HEK293T (cell line): ENCODE measurements around the gene CSRP1.

Experiments used
- BHLHE40 ChIP-seq: fragments of 450-650 bp; IDR thresholded peaks from 2 replicates; pipeline ENCODE4 v1.6.1; 2016; ENCODE audit warnings: mild to moderate bottlenecking, moderate library complexity, borderline replicate concordance
- ELF4 ChIP-seq: fragments of 450-650 bp; IDR thresholded peaks from 2 replicates; pipeline ENCODE4 v1.6.1; 2017; ENCODE audit warnings: antibody characterized with exemption
- FOXA1 ChIP-seq: fragments of 450-650 bp; IDR thresholded peaks from 2 replicates; pipeline ENCODE4 v1.6.1; 2016; ENCODE audit warnings: mild to moderate bottlenecking
- FOXK2 ChIP-seq: fragments of 450-650 bp; IDR thresholded peaks from 2 replicates; pipeline ENCODE4 v1.6.1; 2016; ENCODE audit warnings: mild to moderate bottlenecking
- FOXM1 ChIP-seq: fragments of 450-650 bp; IDR thresholded peaks from 2 replicates; pipeline ENCODE4 v1.6.1; 2017; ENCODE audit warnings: mild to moderate bottlenecking, borderline replicate concordance
- HDGF ChIP-seq: fragments of 450-650 bp; IDR thresholded peaks from 2 replicates; pipeline ENCODE4 v1.6.1; 2017; ENCODE audit warnings: antibody characterized with exemption, borderline replicate concordance
- L3MBTL2 ChIP-seq: fragments of 450-650 bp; conservative IDR thresholded peaks from 2 replicates; pipeline ENCODE4 v1.6.1; 2016; ENCODE audit warnings: mild to moderate bottlenecking
- LEF1 ChIP-seq: fragments of 450-650 bp; IDR thresholded peaks from 2 replicates; pipeline ENCODE4 v1.6.1; 2017; ENCODE audit warnings: mild to moderate bottlenecking, borderline replicate concordance
- PKNOX1 ChIP-seq: fragments of 450-650 bp; IDR thresholded peaks from 2 replicates; pipeline ENCODE4 v1.6.1; 2016
- SP1 ChIP-seq: fragments of 450-650 bp; IDR thresholded peaks from 2 replicates; pipeline ENCODE4 v1.6.1; 2017
- SUZ12 ChIP-seq: fragments of 450-650 bp; IDR thresholded peaks from 2 replicates; pipeline ENCODE4 v1.6.1; 2016; ENCODE audit warnings: mild to moderate bottlenecking
- TARDBP ChIP-seq: fragments of 450-650 bp; IDR thresholded peaks from 2 replicates; pipeline ENCODE4 v1.6.1; 2016

GRCh38 chr1:201503397-201504176, 3.3 kb downstream of the CSRP1 start:
- no peak for TF ChIP-seq FOXA1
- no peak for TF ChIP-seq SP1
- TF ChIP-seq SUZ12, result no peak
- no peak for TF ChIP-seq FOXM1
- no peak for TF ChIP-seq LEF1
- no peak for TF ChIP-seq PKNOX1
- TF ChIP-seq FOXK2, result no peak
- no peak for TF ChIP-seq L3MBTL2
- TF ChIP-seq TARDBP, result no peak
- TF ChIP-seq HDGF, result no peak
- no peak for TF ChIP-seq BHLHE40
- TF ChIP-seq ELF4, result no peak
